Stimulated activated CD4-positive, alpha-beta T cell treated with anti-CD3 and anti-CD28 coated beads, Interleukin-12 subunit alpha, Interleukin-12 subunit beta, amount 100 ng/mL, for 48 hours (primary cell): Measurements from ENCODE around the gene CDH24.

Source experiments
- DNase-seq, 3 donors: peaks; one replicate each; pipeline ENCODE4 v3.0.0-alpha.2; 2020; ENCODE audit warnings: low read depth in 2 of 3, low spot score in 1 of 3

The CDH24 gene

GRCh38 chr14:23056956-23057756 is at the start of gene CDH24:
Gene CDH24 (minus strand): TSS chr14:23057520. CDS start chr14:23055733, 1,787 bp downstream.
- DNase-seq = peak; percentile 34 to 68 (median 41)

GRCh38 chr14:23106747-23107045 is 49.4 kb upstream of the CDH24 start:
- no peak for DNase-seq

GRCh38 chr14:23105348-23105824 is 48.1 kb upstream of the CDH24 start:
- no peak for DNase-seq

GRCh38 chr14:23104591-23105347 is 47.4 kb upstream of the CDH24 start, which contains the start of gene CIROP:
Gene CIROP (minus strand): TSS chr14:23104989. CDS start chr14:23104920, 69 bp downstream.
- no peak for DNase-seq

- DNase-seq = no peak
These were observed 46.8 kb upstream of the CDH24 start for GRCh38 chr14:23104070-23104590.

GRCh38 chr14:23103581-23103980 is 46.3 kb upstream of the CDH24 start:
- no peak for DNase-seq

GRCh38 chr14:23102801-23103200 is 45.5 kb upstream of the CDH24 start:
- DNase-seq = no peak

GRCh38 chr14:23101986-23102625 is 44.8 kb upstream of the CDH24 start:
- DNase-seq = no peak

- DNase-seq = no peak
These were observed 44.1 kb upstream of the CDH24 start for GRCh38 chr14:23101213-23101970.

GRCh38 chr14:23099212-23099861 is 42.0 kb upstream of the CDH24 start:
- no peak for DNase-seq

- DNase-seq = no peak
These were observed 40.5 kb upstream of the CDH24 start for GRCh38 chr14:23097786-23098185.

GRCh38 chr14:23095196-23096108 is 38.1 kb upstream of the CDH24 start, which contains the start of gene C14orf119:
Gene C14orf119 (plus strand): TSS chr14:23095505. CDS start chr14:23097659, 2,154 bp downstream.
- peak; percentile 99 to 100 (median 99) for DNase-seq

- DNase-seq = peak; percentile 52 to 66 (median 57)
These were observed 37.4 kb upstream of the CDH24 start, which contains the start of gene ACIN1 for GRCh38 chr14:23094666-23095195. Gene ACIN1 (minus strand): TSS chr14:23095136. CDS start chr14:23095112, 24 bp downstream.

GRCh38 chr14:23093991-23094665 is 36.8 kb upstream of the CDH24 start:
- DNase-seq = no peak

- no peak for DNase-seq
These were observed 36.2 kb upstream of the CDH24 start for GRCh38 chr14:23093526-23093925.

GRCh38 chr14:23093104-23093503 is 35.8 kb upstream of the CDH24 start:
- no peak for DNase-seq

- no peak for DNase-seq
These were observed 34.2 kb upstream of the CDH24 start for GRCh38 chr14:23091294-23092225.
